Measurements from ENCODE around the gene NADK. TPM values are rescaled to one million over a fixed set of nuclear protein-coding genes. Genes with fewer than 3 reads are reported as not detected.
"Not testable (repeated sequence)": the region's sequence is repeated elsewhere in the genome, so short reads cannot be mapped to it uniquely, and the experiment has no call there.

Gene NADK
- total RNA-seq, 1 experiment from 2014 or later: 36.7 TPM

DNA sequence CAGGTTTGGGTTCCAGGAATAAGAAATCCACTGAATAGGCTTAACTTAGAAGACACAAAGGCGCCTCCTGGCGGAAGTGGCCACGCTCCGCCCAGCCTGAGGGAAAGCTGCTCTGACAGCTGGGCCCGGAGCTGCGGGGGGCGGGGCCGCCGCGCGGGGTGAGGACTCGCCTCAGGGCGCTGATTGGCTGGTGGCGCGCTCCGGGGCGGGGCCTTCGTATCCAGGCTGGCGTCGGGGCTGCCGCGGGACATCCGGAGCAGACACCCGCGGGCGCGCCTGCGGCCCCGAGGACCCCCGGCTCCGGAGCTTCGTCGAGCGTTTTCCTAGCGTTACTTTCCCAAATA, 31.7 kb downstream of the NADK start:
- not testable (repeated sequence) for DNase-seq (ENCODE audit: low spot score)

DNA sequence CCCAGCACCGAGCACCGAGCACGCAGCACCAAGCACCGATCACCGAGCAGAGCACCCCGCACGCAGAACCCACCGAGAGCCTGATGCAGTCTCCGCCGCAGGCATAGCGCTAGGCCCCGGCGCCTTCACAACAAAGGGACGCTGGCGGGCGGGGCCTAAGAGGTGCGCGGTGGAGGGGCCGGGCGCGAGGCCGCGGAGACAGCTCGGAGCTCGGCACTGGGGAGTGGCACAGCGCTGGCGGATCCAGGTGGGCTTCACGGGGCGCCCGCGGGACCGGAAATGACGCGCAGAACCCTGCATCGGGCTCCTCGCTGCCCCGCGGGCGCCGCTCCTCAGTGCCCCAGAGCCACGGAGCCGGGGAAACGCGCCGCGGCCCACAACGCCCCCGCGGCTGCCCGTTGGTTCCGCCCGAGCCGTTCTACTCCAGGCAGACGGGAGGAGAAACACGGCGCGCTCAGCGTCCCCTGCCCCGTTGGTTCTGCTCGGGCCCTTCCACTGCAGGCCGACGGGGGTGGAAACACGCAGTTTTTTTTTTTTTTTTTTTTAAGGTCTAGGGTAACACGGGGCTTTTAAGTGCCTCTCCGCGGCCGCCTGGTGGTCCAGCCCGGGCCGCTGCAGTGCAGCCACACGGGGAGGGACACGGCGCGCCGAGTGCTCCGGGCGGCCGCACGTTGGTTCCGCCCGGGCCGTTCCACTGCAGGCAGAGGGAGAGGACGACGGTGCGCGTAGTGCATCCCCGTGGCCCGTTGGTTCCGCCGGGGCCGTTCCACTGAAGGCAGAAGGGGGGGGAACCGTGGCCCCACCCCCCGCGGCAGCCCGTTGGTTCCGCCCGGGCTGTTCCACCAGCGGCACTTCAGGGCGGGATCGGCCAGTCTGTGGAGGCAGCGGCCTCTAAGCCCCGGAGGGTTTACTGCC, 32.4 kb downstream of the NADK start:
- DNase-seq (ENCODE audit: low spot score): peak; percentile 48

DNA sequence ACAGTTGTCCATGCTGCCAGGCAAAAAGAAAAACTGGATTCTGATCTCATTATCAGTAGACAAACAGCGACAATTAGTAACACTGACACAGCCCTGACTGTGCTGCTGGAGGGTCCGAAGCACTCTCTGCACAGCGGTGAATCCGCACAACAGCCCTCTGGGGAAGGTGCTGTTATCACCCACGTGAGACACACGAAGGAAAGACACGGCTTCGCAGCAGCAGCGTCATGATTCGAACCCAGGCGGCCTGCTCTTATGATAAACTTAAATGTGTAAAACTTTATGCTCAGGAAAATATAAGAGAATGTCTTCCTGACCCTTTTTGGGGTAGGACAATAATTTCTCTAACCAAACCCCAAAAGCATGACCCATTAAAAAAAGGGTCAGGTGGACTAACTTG, 35.7 kb downstream of the NADK start:
- DNase-seq (ENCODE audit: low spot score): not testable (repeated sequence)

DNA sequence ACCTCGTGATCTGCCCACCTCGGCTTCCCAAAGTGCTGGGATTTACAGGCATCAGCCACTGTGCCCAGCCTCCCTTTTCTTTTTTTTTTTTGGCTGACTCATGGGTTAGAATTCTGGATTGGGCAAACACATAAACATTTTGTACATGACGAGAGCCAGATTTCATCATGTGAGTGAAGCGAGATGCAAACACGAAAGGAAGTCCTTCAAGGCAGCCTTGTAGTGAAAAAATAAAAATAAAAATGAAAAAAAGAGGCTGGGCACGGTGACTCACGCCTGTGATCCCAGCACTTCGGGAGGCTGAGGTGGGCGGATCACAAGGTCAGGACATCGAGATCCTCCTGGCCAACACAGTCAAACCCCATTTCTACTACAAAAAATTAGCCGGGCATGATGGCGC, 37.3 kb downstream of the NADK start:
- DNase-seq (ENCODE audit: low spot score): peak; percentile 98

DNA sequence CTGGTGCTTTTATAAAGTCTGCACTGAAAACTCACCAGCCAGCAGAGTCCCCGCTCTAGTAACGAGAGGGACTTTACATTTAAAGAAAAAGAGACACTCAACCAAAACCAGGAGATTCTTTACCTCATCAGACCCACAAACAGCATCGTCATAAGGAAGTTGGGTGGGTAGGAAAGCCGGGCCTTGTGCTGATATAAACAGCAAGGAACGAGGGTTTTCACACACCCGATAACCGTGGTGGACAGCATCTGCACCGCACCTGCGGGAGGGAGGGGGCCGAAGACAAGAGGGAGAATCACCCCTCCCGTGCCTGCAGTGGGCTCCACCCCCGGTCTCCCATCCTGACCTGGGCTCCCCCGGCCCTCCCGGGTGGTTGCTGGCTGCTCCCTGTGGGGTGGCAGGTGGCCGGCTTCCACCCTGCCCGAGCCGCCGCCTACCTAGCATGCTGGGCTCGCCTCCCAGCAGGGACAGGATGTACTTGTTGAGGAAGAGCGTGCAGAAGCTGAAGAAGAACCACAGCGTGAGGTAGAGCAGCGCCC, 39.4 kb downstream of the NADK start:
- DNase-seq (ENCODE audit: low spot score): not testable (repeated sequence)

DNA sequence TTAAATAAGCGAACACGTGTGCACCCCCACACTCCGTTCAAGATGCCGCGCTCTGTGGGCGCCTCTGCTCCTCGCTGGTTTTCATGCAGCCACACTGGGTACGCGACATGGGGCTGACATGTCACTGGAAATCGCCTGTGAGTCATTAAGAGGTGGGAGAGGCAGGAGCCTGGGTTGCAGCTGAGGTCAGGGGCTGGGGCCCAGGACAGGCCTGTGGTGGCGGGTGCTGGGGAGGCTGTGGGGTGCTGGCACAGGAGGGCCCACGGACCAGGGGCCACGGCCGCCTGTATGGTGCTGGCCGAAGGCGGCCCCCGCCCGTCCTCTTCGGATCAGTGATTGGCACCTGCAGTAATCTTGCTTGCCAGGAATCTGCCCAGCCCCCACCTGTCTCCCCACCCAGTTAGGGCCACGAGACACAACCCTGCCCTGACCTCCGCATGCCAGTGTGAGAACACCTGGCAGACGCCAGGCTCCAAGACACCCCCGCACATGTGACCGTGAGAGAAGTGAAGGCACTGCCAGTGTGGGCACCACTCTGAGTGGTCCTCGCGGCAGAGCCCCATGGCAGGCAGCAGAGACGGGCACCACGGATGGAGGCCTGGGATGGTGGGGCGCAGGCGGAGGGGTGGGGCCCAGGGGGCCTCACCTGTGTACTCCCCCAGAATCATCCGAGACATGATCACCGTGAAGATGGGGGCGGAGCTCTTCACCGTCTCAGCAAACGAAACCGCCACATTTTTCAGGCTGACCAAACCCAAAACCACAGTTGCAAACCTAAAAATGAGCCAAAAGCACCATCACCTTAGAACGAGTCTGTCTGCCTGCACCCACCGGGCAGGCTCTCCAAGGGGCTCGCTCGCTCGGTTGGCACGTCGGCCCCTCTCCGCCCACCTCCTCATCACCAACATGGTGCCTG, 40.3 kb downstream of the NADK start:
- not testable (repeated sequence) for DNase-seq (ENCODE audit: low spot score)

DNA sequence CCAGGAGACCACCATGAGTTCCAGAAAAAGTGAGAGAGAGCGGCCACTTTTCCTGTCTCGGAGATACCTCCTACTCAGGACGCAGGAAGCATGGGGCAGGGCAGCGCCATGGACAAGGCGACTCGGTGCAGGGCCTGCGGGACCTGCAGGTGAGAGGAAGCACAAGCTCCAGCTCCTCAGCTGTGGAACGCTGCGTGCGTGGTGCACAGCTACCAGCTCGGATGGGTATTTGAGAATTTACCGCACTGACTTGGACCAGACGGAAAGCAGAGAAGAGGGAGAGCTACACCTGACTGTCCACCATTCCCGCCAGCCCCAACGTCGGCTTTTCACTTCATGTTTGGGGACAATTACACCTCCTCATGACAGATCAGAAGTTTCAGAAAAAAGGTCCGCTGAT, 45.9 kb downstream of the NADK start:
- no peak for DNase-seq (ENCODE audit: low spot score)

DNA sequence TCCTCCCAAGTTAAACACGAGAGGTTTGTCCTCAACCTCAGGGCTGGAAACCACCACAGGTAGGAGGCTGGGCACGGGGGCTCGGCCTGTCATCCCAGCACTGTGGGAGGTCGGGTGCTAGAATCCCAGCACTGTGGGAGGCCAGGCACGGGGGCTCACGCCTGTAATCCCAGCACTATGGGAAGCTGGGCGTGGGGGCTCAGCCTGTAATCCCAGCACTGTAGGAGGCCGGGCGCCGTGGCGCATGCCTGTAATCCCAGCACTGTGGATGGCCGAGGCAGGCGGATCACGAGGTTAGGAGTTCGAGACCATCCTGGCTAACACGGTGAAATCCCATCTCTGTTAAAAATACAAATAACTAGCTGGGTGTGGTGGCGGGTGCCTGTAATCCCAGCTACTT, 47.4 kb downstream of the NADK start:
- no peak for DNase-seq (ENCODE audit: low spot score)

DNA sequence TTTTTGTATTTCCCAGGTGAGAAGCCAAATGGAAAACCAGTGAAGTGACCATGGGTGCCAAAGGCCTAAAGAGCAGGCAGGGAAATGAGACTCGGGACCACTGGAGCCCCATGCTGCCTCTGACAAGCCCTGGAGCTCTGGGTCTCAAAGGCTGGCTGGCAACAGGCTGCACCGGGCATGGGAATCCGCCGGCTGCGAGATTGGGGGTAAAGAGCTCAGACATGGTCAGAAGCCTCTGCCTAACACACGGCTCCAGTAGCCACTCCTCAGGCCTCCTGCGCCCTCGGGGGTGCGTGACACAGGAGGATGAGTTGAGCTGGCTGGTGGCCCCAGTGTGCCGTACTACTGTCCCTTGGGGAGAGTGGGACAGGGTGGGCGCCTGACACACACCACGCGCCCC, 48.0 kb downstream of the NADK start:
- not testable (repeated sequence) for DNase-seq (ENCODE audit: low spot score)

DNA sequence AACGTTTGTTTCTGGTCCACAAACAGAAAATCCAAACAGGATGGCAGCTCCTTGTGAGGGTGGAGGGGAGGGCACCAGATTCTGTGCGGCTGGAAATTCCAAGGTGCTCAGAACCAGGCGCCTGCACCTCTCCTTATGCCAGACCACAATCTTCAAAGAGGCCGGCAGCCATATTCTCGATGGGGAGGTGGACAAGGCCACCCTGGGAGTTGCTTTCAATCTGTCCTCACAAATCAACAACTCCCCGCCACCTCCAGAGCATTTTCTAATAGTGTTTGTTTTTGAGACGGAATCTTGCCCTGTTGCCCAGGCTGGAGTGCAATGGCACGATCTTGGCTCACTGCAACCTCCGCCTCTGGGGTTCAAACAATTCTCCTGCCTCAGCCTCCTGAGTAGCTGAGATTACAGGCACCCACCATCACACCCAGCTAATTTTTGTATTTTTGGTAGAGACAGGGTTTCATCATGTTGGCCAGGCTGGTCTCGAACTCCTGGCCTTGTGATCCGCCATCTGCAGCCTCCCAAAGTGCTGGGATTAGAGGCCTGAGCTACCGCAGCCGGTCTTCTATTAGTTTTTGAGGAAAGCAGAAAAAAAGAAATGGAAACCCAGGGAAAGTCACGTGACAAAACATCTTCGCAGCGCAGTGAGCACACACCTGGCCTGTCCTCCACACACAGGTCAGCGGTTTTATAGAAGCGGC, 49.0 kb downstream of the NADK start:
- not testable (repeated sequence) for DNase-seq (ENCODE audit: low spot score)

DNA sequence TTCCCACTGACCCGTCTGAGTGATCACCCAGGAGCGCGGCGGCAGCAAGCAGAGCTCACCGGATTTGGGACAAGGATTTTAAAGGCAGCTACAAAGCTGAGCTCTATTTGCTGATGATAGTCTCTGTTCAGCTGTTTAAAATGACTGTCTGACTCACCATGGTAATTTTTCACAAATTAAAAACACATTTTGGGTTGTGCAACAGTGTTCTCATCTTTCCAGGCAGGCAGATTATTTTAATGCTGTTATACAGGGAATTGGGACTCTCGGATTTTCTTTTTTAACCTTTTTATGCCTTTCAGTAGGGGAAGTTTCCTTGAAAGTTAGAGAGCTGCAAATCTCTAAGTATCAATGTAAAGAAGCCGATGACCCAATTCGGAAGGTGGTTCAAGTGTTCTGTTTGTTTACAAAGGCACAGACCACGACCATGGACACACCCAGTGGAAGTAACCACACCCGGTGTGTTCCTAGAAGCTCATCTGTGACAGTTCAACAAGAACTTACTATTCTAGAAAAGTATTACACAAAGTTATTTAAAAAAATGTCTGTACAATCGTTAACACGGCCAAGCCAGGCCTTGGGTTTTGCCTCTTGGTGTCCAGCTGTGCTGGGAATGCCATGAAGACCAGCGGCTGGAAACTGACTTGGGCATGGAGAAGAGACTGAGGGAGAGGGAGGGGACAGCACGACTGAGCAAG, 49.8 kb downstream of the NADK start:
- peak; percentile 45 for DNase-seq (ENCODE audit: low spot score)

DNA sequence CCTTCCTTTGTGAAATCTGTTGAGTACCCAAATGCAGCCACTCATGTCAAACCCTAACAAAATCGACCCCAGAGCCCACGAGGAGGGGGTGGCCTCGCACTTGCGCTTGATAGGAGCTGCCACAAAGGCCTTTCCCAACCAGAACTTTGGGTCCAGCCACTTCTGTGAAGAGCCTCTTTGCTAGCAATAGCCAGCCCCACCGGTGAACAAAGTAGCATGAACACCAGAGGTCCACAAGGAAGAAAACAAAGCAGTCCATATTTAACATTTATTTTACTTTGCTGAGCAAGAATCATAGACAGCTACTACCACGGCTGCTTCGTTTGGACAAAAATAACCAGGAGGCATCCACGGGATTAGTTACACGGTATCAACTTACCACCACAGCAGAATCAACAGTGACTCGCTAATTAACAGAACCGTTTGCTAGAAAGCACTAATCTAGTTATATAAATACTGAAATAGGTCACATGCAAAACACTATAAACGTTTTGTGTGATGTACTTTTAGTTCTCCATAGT, 51.1 kb downstream of the NADK start:
- not testable (repeated sequence) for DNase-seq (ENCODE audit: low spot score)

DNA sequence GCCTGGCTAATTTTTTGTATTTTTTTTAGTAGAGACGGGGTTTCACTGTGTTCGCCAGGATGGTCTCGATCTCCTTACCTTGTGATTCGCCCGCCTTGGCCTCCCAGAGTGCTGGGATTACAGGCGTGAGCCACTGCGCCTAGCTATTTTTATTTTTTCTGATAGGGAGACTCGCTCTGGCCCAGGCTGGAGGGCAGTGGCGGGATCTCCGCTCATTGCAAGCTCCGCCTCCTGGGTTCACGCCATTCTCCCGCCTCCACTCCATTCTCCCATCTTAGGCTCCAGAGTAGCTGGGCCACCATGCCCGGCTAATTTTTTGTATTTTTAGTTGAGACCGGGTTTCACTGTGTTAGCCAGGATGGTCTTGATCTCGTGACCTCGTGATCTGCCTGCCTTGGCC, 52.2 kb downstream of the NADK start:
- DNase-seq (ENCODE audit: low spot score): not testable (repeated sequence)

DNA sequence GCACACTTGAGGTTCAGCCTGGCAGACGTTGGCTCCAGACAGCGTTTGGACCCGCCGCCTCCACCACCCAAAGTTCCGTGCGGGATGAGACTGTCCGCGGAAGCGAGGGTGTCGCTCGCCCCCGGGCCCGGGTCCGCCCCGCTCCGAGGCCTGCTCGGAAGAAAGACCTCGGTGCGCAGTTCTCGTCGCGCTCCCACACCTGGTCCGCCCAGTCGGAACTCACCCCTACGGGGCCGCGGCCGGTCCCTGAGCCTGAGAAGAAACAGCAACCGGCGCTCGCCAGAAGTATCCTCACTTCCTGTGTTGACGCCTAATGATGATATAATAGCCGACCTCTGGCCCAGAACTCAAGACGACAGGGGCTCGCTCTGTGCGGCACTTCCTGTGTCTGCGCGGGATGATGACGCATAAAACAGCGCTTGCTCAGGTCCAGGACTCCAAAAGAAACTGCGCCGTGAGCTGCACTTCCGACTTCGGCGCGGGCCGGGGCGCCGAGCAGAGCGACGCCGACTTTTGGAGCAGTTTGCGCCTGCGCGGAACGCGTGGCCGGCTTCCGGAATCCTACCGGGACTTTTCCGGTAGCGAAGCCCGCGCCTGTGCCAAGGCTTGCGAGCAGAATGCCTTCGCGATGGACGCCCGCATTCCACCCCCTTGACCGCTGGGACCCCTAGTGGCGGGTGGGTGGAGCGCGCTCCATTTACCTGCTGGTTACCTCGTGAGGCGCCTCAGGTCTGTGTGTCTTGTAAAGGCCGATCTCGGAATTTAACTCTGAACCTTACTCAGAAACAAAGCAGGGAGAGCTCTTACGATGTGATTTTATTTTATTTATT, 54.0 kb downstream of the NADK start, which contains the start of gene CDK11A:
TSS of gene CDK11A (minus strand) at position 323 of the 830 bp plus-strand sequence. CDS start 1,539 bp downstream, outside the sequence.
- DNase-seq (ENCODE audit: low spot score): peak; percentile 100

DNA sequence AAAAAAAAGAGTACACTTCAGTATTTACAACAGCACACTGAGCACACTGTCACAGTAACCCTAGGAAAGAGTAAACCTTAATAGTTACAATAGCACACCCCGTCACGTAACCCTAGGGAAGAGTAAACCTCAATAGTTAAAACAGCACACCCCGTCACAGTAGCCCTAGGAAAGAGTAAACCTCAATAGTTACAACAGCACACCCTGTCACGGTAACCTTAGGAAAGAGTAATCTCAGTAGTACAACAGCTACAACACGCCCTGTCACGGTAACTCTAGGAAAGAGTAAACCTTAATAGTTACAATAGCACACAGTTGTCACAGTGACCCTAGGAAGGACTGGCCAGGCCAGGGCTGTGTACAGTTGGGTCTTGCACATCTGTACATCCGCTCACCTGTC, 57.1 kb downstream of the NADK start:
- DNase-seq (ENCODE audit: low spot score): no peak

DNA sequence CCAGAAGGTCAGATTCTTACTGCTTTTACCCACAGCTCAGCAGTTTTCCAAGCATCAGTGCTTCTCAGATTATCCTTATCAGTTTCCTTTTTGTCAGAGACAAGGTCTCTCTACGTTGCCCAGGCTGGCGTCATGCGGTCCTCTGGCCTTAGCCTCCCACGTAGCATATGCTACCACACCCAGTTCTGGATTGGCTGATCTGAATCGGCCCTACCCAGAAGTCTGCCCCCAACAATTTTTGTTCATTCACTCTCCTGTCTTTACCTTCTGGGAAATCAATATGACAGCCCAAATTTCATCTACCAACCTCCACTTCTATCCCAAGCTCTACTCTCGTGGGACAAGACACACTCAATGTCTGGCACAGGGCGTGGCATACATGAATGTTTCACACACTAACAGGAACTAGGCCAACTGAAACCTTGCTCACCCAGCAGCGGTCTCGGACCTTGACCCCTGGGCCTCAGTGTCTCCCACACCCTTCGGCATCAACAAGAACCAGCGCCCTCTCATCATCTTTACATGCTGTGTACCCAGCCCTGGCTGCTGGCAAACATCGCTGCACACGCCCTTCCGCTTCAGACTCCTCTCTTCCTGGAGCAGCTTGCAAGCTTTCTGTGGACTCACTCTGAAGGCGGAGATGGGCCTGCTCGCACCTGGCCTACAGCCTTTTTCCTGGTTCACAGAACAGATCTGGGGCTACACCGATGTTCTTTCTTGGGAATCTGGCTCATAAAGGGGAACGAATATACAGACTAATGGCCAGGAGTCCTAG, 63.0 kb downstream of the NADK start:
- not testable (repeated sequence) for DNase-seq (ENCODE audit: low spot score)

DNA sequence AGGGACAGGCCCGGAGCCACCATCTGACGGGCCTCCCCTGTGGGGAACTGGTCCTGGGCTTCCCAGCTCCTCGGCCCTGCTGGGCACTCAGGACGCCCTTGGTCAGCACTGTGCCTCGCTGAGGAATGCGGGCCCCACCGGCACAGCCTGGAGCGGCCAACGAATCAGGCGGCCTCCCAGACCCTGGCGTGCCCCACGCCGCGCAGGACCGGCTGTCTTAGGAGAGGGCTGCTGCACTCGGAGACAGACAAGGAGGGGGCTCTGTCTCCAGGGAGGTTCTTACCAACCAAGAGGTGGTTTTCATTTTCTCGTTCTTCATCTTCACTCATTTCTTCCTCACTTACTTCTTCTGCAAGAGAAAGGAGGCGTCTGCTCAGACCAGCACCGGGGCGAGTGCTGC, 70.4 kb downstream of the NADK start:
- not testable (repeated sequence) for DNase-seq (ENCODE audit: low spot score)

DNA sequence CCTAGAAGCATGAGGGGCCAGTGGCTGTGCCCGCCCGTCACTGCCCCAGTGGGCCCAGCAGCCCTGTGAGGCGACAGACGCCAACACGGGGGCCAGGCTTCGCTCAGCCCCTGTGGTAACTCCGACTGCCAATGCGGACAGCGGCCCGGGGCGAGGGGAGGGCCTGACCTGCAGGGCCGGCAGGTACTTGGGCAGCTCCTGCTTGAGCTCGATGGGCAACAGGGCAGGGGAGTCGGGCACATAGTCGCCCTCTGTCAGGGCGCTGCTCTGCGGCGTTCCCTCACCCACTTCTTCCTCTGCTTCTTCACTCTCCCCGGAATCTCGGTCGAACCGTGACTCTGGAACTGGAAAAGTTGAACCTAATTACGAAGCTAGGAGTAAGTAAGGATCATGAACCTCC, 71.0 kb downstream of the NADK start:
- DNase-seq (ENCODE audit: low spot score): not testable (repeated sequence)

DNA sequence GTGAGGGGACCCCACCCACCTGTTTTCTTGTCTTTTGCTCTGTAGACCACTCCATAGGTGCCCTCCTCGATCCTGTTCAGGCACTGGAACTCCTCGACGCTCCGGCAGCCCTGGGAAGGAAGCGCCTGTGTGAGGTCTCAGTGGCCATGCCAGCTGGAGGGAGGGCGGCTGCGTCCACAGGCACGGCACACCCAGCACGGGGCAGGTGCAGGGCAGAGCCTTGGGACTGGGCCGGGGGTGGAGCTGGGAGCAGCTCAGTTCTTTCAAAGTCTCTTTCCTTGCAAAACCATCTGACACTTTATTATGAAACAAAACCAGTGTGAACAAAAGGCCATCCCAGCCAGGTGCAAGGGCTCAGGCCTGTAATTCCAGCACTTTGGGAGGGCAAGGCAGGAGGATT, 72.6 kb downstream of the NADK start:
- DNase-seq (ENCODE audit: low spot score): not testable (repeated sequence)

All from H4 (cell line).